Putamen (tissue), 1 donor: ENCODE measurements around the gene GMDS.

Source experiments
- DNase-seq: peaks from one replicate; pipeline ENCODE4 v3.0.0-alpha.2; 2016; ENCODE audit warnings: low spot score

GMDS gene

GRCh38 chr6:2099870-2100269 is 145.5 kb downstream of the GMDS start:
- DNase-seq = no peak

- no peak for DNase-seq
These were observed 147.9 kb downstream of the GMDS start for GRCh38 chr6:2097464-2097863.

GRCh38 chr6:2094642-2095041 is 150.8 kb downstream of the GMDS start:
- DNase-seq = no peak

GRCh38 chr6:2086326-2086965 is 159.0 kb downstream of the GMDS start:
- no peak for DNase-seq

- DNase-seq = no peak
These were observed 159.7 kb downstream of the GMDS start for GRCh38 chr6:2085657-2086056.

GRCh38 chr6:2081155-2082138 is 164.0 kb downstream of the GMDS start:
- no peak for DNase-seq

GRCh38 chr6:2078888-2079287 is 166.5 kb downstream of the GMDS start:
- DNase-seq = no peak

GRCh38 chr6:2077826-2078225 is 167.6 kb downstream of the GMDS start:
- no peak for DNase-seq

- DNase-seq = no peak
These were observed 171.9 kb downstream of the GMDS start for GRCh38 chr6:2073476-2073875.

- no peak for DNase-seq
These were observed 173.0 kb downstream of the GMDS start for GRCh38 chr6:2072453-2072852.

GRCh38 chr6:2063547-2063946 is 181.9 kb downstream of the GMDS start:
- no peak for DNase-seq

GRCh38 chr6:2061880-2062279 is 183.5 kb downstream of the GMDS start:
- DNase-seq = no peak

- DNase-seq = no peak
These were observed 189.5 kb downstream of the GMDS start for GRCh38 chr6:2055911-2056310.

GRCh38 chr6:2055143-2055542 is 190.3 kb downstream of the GMDS start:
- DNase-seq = no peak

GRCh38 chr6:2054516-2055067 is 190.8 kb downstream of the GMDS start:
- DNase-seq = no peak

GRCh38 chr6:2053691-2054090 is 191.7 kb downstream of the GMDS start:
- no peak for DNase-seq

GRCh38 chr6:2047855-2048254 is 197.6 kb downstream of the GMDS start:
- DNase-seq = no peak

- DNase-seq = no peak
These were observed 201.2 kb downstream of the GMDS start for GRCh38 chr6:2044192-2044591.

GRCh38 chr6:2042956-2043648 is 202.3 kb downstream of the GMDS start:
- no peak for DNase-seq

GRCh38 chr6:2038092-2038491 is 207.3 kb downstream of the GMDS start:
- DNase-seq = no peak

- DNase-seq = no peak
These were observed 208.0 kb downstream of the GMDS start for GRCh38 chr6:2037237-2037926.

GRCh38 chr6:2036710-2037023 is 208.7 kb downstream of the GMDS start:
- DNase-seq = no peak
